HG03039 (cell line): ENCODE data around the gene C10orf90.
"Not testable (repeated sequence)": the region's sequence is repeated elsewhere in the genome, so short reads cannot be mapped to it uniquely, and the experiment has no call there.

Source experiments
- ATAC-seq: cut with Tn5 transposase; IDR thresholded peaks from one replicate; pipeline ENCODE4 v1.9.1; 2021; ENCODE audit warnings: mild to moderate bottlenecking, moderate library complexity; ENCODE audit not compliant: unreplicated experiment

The C10orf90 gene

GRCh38 chr10:126397640-126398382 lies 272.7 kb downstream of the C10orf90 start:
- ATAC-seq = no peak

- no peak for ATAC-seq
Measured at GRCh38 chr10:126397156-126397555, 273.3 kb downstream of the C10orf90 start.

- no peak for ATAC-seq
Measured at GRCh38 chr10:126394948-126395347, 275.5 kb downstream of the C10orf90 start.

GRCh38 chr10:126393076-126393475 lies 277.4 kb downstream of the C10orf90 start:
- no peak for ATAC-seq

- no peak for ATAC-seq
Measured at GRCh38 chr10:126392469-126392868, 278.0 kb downstream of the C10orf90 start.

- no peak for ATAC-seq
Measured at GRCh38 chr10:126392068-126392467, 278.4 kb downstream of the C10orf90 start.

- ATAC-seq = no peak
Measured at GRCh38 chr10:126391192-126391885, 279.2 kb downstream of the C10orf90 start.

GRCh38 chr10:126390324-126390723 lies 280.2 kb downstream of the C10orf90 start:
- ATAC-seq = no peak

- no peak for ATAC-seq
Measured at GRCh38 chr10:126387931-126388911, 282.3 kb downstream of the C10orf90 start, which contains the start of gene ADAM12. ADAM12 (minus strand) TSS chr10:126388477; CDS start chr10:126388145, 332 bp downstream.

- no peak for ATAC-seq
Measured at GRCh38 chr10:126387041-126387921, 283.2 kb downstream of the C10orf90 start.

- ATAC-seq = no peak
Measured at GRCh38 chr10:126384269-126384873, 286.1 kb downstream of the C10orf90 start.

- ATAC-seq = no peak
Measured at GRCh38 chr10:126380352-126381076, 290.0 kb downstream of the C10orf90 start.

GRCh38 chr10:126379166-126379565 lies 291.3 kb downstream of the C10orf90 start:
- ATAC-seq = not testable (repeated sequence)

- ATAC-seq = no peak
Measured at GRCh38 chr10:126376956-126377355, 293.5 kb downstream of the C10orf90 start.

- ATAC-seq = no peak
Measured at GRCh38 chr10:126375926-126376554, 294.5 kb downstream of the C10orf90 start.

- no peak for ATAC-seq
Measured at GRCh38 chr10:126375299-126375698, 295.2 kb downstream of the C10orf90 start.
